NCI-H524 (cell line): Measurements from ENCODE around the gene TCF7L2.
A peak's percentile ranks its signal among the peaks of the same experiment; 100 is the strongest.
"Not testable (repeated sequence)": the region's sequence is repeated elsewhere in the genome, so short reads cannot be mapped to it uniquely, and the experiment has no call there.

Experiments used
- DNase-seq, 2 experiments: peaks; one replicate each; lab custom pipeline; 2025; lab: John Stamatoyannopoulos, UW

TCF7L2 gene

DNA sequence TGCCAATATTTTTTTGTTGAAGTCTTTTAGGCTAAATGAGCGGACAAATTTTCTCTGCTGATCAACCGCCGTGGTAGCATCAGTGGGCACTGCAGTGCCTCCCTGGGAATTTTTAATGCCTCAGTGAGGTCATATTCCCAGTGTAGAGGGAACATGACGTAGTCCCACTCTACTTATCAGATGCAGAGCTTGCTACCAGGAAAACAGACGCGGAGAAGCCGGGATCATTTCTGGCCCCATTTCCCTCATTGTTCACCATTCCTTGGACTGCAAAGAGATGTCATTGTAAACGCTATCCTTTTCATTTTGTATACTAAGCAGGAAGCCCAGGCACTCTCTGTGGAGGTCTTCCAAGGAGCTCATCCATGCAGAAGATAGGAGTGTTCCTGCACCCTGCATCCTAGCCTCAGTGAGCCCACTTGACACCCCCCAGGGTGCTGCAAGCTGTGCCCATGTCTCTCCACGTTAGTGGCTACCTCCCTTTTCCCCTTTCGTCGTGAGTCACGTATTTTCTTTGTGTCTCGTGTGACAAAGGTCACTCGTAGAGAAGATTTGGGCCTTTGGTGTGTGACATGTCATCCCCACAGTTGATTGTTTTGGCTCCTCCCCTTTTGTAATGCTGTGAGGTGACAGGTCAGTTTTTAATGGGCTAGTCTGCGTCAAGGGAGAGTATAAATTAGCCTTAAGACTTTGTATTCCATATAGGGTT, 145.5 kb downstream of the TCF7L2 start:
- DNase-seq = no peak

- no peak for DNase-seq
These were observed 146.3 kb downstream of the TCF7L2 start for GRCh38 chr10:113096128-113096996.

DNA sequence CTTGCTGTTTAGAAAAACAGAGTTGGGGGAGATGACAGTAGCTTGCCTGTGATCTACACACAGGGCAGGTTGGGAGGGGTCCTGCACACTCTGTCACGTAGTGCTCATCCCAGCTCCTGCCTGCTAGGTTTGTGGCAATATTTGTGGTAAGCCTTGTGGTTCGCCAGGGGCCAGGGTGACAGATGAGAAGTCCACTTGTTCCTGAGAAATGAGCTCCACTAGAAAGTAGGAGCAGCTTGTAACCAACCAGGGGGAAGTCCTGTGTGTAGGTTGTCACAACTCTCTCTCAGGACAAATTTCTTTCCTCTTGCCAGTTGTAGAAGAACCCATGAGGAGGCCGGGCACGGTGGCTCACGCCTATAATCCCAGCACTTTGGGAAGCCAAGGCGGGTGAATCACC, 147.0 kb downstream of the TCF7L2 start:
- DNase-seq = no peak

- peak; percentile 24 to 71 for DNase-seq
These were observed 149.6 kb downstream of the TCF7L2 start for GRCh38 chr10:113099431-113100183.

GRCh38 chr10:113100281-113100680, 150.2 kb downstream of the TCF7L2 start:
- no peak for DNase-seq

GRCh38 chr10:113103131-113103840, 153.2 kb downstream of the TCF7L2 start:
- peak in 1 of 2 experiments; percentile 6 for DNase-seq

DNA sequence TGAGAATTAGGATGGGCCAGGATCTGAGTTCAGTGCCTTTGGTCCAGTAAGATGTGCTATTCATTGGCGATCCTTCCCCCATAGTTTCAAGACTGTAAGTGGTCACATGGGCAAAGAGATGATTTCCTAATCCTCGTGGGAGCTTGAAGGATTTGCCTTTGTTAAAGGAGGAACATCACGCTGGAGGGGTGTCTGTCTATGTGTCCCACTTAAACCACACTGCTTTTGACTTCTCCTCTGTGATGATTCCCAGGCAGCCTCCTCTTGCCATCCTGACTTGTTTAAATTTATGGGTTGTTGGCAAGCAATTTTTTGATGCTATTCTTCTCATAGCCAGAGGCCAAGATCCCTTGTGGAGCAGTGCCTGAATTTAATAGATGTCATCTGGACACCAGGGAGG, 154.0 kb downstream of the TCF7L2 start:
- DNase-seq = peak; percentile 1 to 46

GRCh38 chr10:113108194-113108835, 158.3 kb downstream of the TCF7L2 start:
- peak in 1 of 2 experiments; percentile 6 for DNase-seq

- DNase-seq = no peak
These were observed 158.9 kb downstream of the TCF7L2 start for GRCh38 chr10:113108948-113109347.

GRCh38 chr10:113109482-113109881, 159.4 kb downstream of the TCF7L2 start:
- not testable (repeated sequence) for DNase-seq

GRCh38 chr10:113111260-113111659, 161.2 kb downstream of the TCF7L2 start:
- DNase-seq = no peak

DNA sequence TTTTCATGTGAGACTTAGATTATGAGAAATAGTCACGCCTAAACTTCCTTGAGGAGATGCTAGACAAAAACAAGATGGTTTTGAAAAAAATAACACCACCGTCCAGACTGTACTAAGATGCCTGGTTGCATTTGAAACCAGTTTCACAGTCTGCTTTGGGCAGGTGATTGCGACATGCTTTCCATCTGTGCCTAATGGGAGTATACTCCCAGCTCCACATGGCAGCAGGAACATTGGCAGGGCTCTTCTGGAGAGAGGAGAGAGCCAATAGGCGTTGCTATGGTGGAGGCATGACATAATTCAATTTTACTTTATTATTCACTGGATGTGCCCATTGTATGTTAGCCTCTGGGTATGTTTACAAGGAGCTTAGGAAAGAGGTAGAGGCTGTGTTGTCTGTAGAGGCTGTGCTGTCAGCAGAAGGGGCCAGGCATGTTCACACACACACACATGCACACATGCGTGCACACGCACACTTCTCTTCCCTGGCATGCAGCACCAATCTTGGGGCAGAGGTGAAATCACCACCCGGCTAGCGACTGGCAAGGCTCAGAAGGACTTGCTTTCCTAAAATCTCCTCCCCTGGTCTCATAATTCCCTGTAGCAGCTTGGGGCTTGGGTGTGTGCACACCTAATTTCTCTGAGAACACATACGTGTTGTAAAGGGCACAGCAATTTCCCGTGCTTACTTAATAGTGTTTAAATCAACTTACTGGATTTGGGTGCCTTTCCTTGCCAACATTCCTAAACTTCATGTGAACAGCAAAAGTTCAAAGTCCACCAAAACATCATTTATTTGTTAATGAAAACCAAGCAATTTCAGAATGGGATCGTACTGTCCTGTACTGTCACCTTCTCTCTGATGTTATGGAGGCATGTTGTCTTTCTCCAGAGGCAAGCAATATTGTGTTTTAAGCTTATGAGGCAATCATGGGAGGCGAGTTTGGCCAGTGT, 162.1 kb downstream of the TCF7L2 start:
- peak in 1 of 2 experiments; percentile 1 for DNase-seq

DNA sequence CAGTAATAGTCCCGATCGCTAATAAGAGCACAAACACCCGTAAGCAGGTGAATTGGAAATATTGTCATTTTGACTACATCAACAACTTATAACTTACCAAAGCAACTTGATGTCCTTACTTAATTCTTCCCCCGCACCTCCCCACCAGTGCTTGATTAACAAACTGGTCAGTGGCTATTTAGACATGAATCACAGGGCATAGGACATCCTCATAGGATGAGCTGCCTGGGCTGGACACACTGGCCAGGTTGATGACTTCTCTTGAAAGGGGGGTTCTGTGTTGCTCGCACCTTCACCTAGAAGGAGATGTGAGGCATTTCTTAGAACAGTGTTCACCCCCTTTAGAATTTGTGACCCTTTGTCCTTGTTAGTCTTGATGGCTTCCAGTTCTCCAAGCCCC, 163.2 kb downstream of the TCF7L2 start:
- no peak for DNase-seq

- no peak for DNase-seq
These were observed 163.9 kb downstream of the TCF7L2 start for GRCh38 chr10:113113918-113114317.

GRCh38 chr10:113115556-113115955, 165.5 kb downstream of the TCF7L2 start:
- no peak for DNase-seq

DNA sequence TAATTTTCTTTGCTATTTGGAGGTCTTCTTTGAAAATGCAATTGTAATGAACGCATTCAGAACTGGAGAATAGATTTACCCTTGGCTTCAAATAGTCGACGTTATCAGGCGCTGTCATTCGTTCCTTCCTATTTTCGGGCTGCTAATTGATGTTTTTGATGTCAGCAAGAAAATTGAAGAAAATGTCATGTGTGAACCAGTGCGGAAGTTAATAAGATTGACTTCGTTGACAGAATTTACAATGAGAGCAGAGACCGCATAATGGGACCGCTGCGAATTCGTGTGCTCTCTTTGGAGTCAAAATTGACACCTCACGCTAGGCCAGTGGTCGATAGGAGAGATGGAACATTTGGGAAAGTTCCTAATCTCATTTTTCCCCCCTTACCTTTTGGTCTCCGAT, 168.8 kb downstream of the TCF7L2 start:
- DNase-seq = no peak

DNA sequence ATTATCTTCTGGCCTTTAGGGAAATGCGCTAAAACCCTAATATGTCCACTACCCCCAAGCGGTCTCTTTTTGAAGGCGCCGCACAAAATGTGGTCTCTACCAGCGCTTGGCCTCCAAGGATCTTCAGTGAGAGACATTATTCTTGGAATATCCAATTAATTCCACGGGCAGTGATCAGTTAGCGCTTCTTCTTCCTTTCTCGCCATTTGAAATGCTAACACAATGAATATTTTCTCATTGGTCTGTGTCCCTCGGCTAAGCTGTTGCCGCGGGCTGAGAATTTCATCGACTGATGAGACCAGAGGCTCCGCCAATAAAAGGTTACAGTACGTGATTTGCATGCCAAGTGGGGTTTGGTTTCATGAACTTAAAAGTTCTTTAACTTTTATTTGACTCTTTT, 169.8 kb downstream of the TCF7L2 start:
- no peak for DNase-seq

GRCh38 chr10:113121153-113121552, 171.1 kb downstream of the TCF7L2 start:
- DNase-seq = no peak

DNA sequence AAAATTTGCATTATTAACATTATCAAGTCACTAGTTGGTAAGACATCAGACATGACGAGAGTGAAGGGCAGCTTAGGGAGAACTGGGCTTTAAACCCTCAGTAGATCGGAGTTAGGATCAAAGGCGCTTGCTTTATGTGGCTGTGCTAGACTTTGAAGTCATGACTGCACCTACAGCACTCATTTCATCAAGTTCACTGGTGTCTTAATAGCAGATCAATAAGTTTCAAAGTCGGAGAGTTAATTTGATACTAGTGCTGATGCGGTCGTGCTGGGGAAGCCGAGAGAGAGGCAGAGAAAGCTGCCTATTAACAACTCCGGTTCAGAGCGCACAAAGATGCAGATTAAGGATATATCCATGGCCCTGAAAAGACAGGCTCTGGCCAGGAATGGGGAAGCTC, 172.9 kb downstream of the TCF7L2 start:
- DNase-seq = no peak

DNA sequence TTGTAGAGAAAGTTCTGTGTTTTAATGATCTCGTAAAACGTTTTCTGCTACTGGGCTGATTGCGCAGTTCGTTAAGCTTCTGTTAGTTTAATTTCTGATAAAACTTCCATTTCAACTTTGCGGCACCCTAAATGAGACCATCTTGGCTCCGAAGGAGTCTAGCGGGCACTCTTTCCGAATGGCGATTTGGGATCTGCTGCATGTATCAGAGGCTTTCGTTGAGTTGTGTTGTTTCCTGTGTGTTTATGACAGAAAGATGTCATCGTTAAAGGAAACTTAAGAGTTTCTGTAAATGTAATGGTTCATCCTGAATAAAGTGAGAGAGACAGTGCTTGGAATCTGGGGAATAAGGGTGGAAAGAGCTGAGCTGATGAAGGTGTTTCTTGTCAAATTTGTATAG, 174.7 kb downstream of the TCF7L2 start:
- DNase-seq = no peak
